Bronchial epithelial cell (primary cell): Measurements from ENCODE around the gene VWF. TPM values are rescaled to one million over a fixed set of nuclear protein-coding genes. Genes with fewer than 3 reads are reported as not detected.
A peak's percentile ranks its signal among the peaks of the same experiment; 100 is the strongest.
"Not testable (repeated sequence)": the region's sequence is repeated elsewhere in the genome, so short reads cannot be mapped to it uniquely, and the experiment has no call there.

Experiments
- DNase-seq: peaks from one replicate; pipeline ENCODE4 v3.0.0-alpha.2; 2010; ENCODE audit warnings: low read depth
- FAIRE-seq: peaks from 2 replicates; lab custom pipeline; 2011; peaks lifted over from hg19 to GRCh38; lab: Jason Lieb, UNC
- H3K27me3 ChIP-seq: 2 replicates; pipeline ENCODE4 v1.5.1; 2011; ENCODE audit warnings: low read length; ENCODE audit not compliant: control insufficient read depth, insufficient read depth
- H3K36me3 ChIP-seq: 2 replicates; pipeline ENCODE4 v1.5.1; 2011; ENCODE audit warnings: low read length; ENCODE audit not compliant: control insufficient read depth, insufficient read depth
- H3K4me3 ChIP-seq: 2 replicates; pipeline ENCODE4 v1.5.1; 2011; ENCODE audit warnings: mild to moderate bottlenecking, low read depth, low read length, control low read depth
- CTCF ChIP-seq: IDR thresholded peaks from 2 replicates; pipeline ENCODE4 v1.5.1; 2011; ENCODE audit warnings: mild to moderate bottlenecking, moderate library complexity, low read length, control low read depth, inconsistent platforms; ENCODE audit not compliant: insufficient read depth, severe bottlenecking
- total RNA-seq: library from RNA; depleted of rRNA; stranded (reverse); fragments of >200 nt; gene quantifications from 2 replicates; pipeline ENCODE4 v1.2.1, GENCODE V29; 2014

Gene VWF
- total RNA-seq, 1 donor from 2014 or later: 0.26 TPM

DNA sequence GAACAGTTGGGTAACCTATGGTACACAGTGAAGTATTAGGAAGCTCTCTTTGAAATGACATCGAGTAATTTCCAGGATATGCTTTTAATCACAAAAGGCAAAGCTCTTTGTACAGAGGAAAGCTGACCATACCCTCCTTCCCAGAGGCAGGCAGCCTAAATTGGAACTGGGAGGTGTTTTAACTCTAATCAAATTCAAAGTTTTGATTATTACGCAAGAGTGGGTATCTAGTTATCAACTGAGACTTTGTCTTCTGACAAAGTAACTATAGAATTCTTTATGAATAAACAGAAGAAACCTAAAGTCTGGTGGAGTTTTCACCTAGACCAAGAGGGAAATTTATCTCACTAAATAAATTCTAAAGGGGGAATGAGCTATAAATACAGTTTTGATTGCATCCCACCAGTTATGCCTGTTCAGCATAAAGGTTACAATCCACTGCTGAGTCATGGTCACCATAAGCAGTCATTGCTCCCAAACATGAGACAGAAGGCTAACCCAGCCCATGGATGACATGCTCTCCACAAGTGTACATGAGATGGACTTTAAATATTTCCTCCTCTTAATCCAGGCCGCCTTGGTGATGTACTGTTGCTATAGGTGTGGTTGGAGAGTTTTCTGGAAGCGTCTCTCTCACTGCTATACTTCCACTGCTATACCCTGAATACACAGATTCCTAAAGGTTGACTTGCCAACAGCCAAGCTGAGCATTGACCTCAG lies 113.7 kb downstream of the VWF start:
- DNase-seq, H3K36me3 ChIP-seq, H3K27me3 ChIP-seq, H3K4me3 ChIP-seq: not testable (repeated sequence)
- peak; percentile 73 for FAIRE-seq

GRCh38 chr12:5997260-5997659 lies 127.2 kb downstream of the VWF start:
- FAIRE-seq (no peak), DNase-seq (no peak)
- Histone ChIP-seq H3K4me3 (no peak overlapping the region), H3K36me3 (no peaks in the 10 kb centered on the region), H3K27me3 (no peaks in the 10 kb centered on the region)
- TF ChIP-seq CTCF: no peak

DNA sequence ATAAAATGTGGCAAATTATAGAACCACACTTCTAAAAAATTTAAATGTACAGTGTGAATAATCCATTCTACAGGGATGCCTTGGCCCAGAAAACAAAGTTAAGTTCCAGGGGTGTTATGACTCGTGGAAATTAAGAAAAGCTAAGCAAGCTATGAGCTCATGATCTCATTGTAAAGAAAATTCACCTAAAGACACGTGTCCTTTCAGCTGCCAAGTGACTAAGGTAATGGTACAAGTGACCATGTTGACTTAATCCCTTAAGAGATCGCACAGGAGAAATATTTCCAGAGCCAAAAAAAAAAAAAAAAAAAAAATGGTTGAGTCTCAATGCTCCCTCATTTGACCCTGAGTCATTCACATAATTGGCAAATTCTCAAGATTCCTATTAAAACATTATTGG lies 128.0 kb downstream of the VWF start:
- no peaks in the 10 kb centered on the region for H3K27me3 ChIP-seq
- no peaks in the 10 kb centered on the region for H3K36me3 ChIP-seq
- DNase-seq (peak; percentile 48), FAIRE-seq (no peak)
- H3K4me3 ChIP-seq: no peak overlapping the region
- TF ChIP-seq CTCF: no peak

DNA sequence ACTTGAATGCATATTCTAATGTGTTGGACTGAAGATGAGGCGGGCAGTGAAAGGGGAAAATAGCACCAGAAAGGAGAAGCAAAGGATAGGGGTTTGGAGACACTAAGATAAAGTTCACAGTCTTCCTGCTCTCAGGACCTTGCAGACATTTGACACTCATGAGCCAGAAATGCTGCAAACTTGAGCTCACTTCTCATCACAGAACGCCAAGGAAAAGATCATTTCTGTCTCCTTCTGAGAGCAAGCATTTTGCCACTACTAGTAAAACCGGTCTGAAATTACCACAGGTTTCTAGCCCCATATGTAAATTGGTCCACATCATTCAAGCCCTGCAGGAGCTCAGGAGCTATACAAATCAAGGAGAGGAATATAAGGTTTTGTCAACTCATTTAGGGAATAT lies 134.8 kb downstream of the VWF start:
- DNase-seq: no peak
- no peak for FAIRE-seq
- Histone ChIP-seq H3K4me3 (no peak overlapping the region), H3K27me3 (no peaks in the 10 kb centered on the region), H3K36me3 (no peaks in the 10 kb centered on the region)
- no peak for TF ChIP-seq CTCF

DNA sequence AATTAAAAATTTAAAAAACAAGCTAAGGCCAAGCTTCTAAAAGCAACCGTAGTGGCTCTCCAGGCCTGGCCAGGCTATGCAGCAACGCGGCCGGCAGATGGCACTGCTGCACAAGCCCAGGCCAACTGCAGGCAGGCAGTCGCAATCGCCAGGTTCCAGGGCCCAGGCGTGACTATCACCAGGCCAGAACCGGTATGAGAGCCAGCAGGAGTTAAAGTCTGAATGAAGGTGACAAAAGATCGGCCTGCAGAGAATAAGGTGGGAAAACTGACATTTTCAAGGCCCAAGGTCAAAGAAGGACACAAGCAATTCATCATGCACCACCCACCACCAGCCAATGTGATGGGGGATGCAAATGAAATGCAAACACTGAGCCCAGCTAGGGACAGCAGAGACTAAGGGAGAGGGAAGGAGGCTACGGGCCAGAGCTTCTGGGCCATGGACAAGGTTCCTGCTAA lies 135.8 kb downstream of the VWF start:
- FAIRE-seq: no peak
- Histone ChIP-seq H3K36me3 (no peaks in the 10 kb centered on the region), H3K4me3 (no peak overlapping the region), H3K27me3 (no peaks in the 10 kb centered on the region)
- DNase-seq: peak; percentile 53
- peak; percentile 96 for TF ChIP-seq CTCF

- no peak for TF ChIP-seq CTCF
- DNase-seq (no peak), FAIRE-seq (no peak)
- H3K27me3 ChIP-seq: no peaks in the 10 kb centered on the region
- no peak overlapping the region for H3K4me3 ChIP-seq
- H3K36me3 ChIP-seq: no peaks in the 10 kb centered on the region
Measured at GRCh38 chr12:5988088-5988487, 136.4 kb downstream of the VWF start.
